IMR-90 (cell line): Measurements from ENCODE around the gene NDEL1. TPM values are rescaled to one million over a fixed set of nuclear protein-coding genes. Genes with fewer than 3 reads are reported as not detected.

ENCODE experiments used
- ATAC-seq: fragments of 200-7000 bp; cut with Tn5 transposase; 2 replicates; pipeline ENCODE4 v1.9.1; 2020; ENCODE audit warnings: low read depth, mild to moderate bottlenecking, moderate library complexity
- BruUV-seq: library from RNA; stranded (reverse); fragments of 400-500 nt; replicated peaks from 2 replicates; lab custom pipeline; 2021; lab: Mats Ljungman, UMichigan
- CTCF ChIA-PET: fragments of 300-600 bp; formaldehyde crosslinking; extraction: SDS; loops from one replicate; lab custom pipeline; 2021; ENCODE audit warnings: antibody characterized with exemption; lab: Yijun Ruan, JAX
- POLR2A ChIA-PET: fragments of 300-600 bp; sonication (Branson Sonifier 250); formaldehyde crosslinking; loops from one replicate; lab custom pipeline; 2022; ENCODE audit warnings: antibody characterized with exemption; ENCODE audit not compliant: unreplicated experiment; lab: Charles Lee
- DNase-seq: peaks from one replicate; pipeline ENCODE4 v3.0.0; 2013
- H2AFZ ChIP-seq: replicated peaks from 2 replicates; pipeline ENCODE3; 2013; ENCODE audit warnings: low read length, mild to moderate bottlenecking; ENCODE audit not compliant: poor library complexity
- H2AK5ac ChIP-seq: 2 replicates; pipeline ENCODE4 v1.6.1; 2013; ENCODE audit warnings: low read depth, low read length, inconsistent platforms
- H2AK9ac ChIP-seq: replicated peaks from 2 replicates; pipeline ENCODE3; 2013; ENCODE audit warnings: mild to moderate bottlenecking, low read depth, low read length, moderate library complexity; ENCODE audit not compliant: poor library complexity
- H2BK120ac ChIP-seq: 2 replicates; pipeline ENCODE4 v1.6.1; 2013; ENCODE audit warnings: low read depth, low read length, inconsistent platforms
- H2BK15ac ChIP-seq: 3 replicates; pipeline ENCODE4 v1.6.1; 2013; ENCODE audit warnings: low read depth, low read length, inconsistent platforms
- H2BK20ac ChIP-seq: 2 replicates; pipeline ENCODE4 v1.6.1; 2013; ENCODE audit warnings: low read depth, mild to moderate bottlenecking, inconsistent platforms, low read length, moderate library complexity
- H2BK5ac ChIP-seq: 2 replicates; pipeline ENCODE4 v1.6.1; 2013; ENCODE audit warnings: mild to moderate bottlenecking, low read depth, low read length, inconsistent platforms; ENCODE audit not compliant: poor library complexity, severe bottlenecking
- H3K14ac ChIP-seq: replicated peaks from 2 replicates; pipeline ENCODE4 v1.6.1; 2013; ENCODE audit warnings: low read depth, low read length, inconsistent platforms
- H3K18ac ChIP-seq: 2 replicates; pipeline ENCODE4 v1.6.1; 2013; ENCODE audit warnings: low read depth, low read length, control low read depth
- H3K23ac ChIP-seq: 2 replicates; pipeline ENCODE4 v1.6.1; 2013; ENCODE audit warnings: low read depth, low read length, inconsistent platforms
- H3K27ac ChIP-seq: 2 replicates; pipeline ENCODE4 v1.5.1; 2013; ENCODE audit warnings: mild to moderate bottlenecking, control low read depth, low read length; ENCODE audit not compliant: insufficient read depth
- H3K27me3 ChIP-seq: 2 replicates; pipeline ENCODE4 v1.6.1; 2013; ENCODE audit warnings: low read length; ENCODE audit not compliant: control insufficient read depth, insufficient read depth
- H3K36me3 ChIP-seq: 2 replicates; pipeline ENCODE4 v1.6.1; 2013; ENCODE audit warnings: low read length, mixed read lengths; ENCODE audit not compliant: control insufficient read depth, insufficient read depth
- H3K4ac ChIP-seq: 2 replicates; pipeline ENCODE4 v1.6.1; 2013; ENCODE audit warnings: low read depth, low read length, inconsistent platforms
- H3K4me1 ChIP-seq: 2 replicates; pipeline ENCODE4 v1.6.1; 2013; ENCODE audit warnings: low read length, mixed read lengths; ENCODE audit not compliant: control insufficient read depth, insufficient read depth
- H3K4me2 ChIP-seq: 2 replicates; pipeline ENCODE4 v1.6.1; 2013; ENCODE audit warnings: low read depth, mild to moderate bottlenecking, control low read depth, low read length, moderate library complexity
- H3K4me3 ChIP-seq: 2 replicates; pipeline ENCODE4 v1.5.1; 2013; ENCODE audit warnings: low read depth, mild to moderate bottlenecking, control low read depth, low read length, moderate library complexity; ENCODE audit not compliant: insufficient read depth
- H3K56ac ChIP-seq: 2 replicates; pipeline ENCODE4 v1.6.1; 2013; ENCODE audit warnings: low read length, inconsistent platforms; ENCODE audit not compliant: insufficient read depth; ENCODE audit errors: extremely low read depth
- H3K79me1 ChIP-seq, 2 experiments: 2 replicates each; pipeline ENCODE4 v1.6.1; 2013; ENCODE audit warnings: low read length in 2 of 2, inconsistent platforms in 1 of 2, low read depth in 1 of 2
- H3K9ac ChIP-seq: 2 replicates; pipeline ENCODE4 v1.6.1; 2013; ENCODE audit warnings: low read depth, low read length, control low read depth
- H3K9me1 ChIP-seq: 2 replicates; pipeline ENCODE4 v1.6.1; 2013; ENCODE audit warnings: low read length, inconsistent platforms; ENCODE audit not compliant: insufficient read depth
- H3K9me3 ChIP-seq: 2 replicates; pipeline ENCODE4 v1.6.1; 2013; ENCODE audit warnings: low read length; ENCODE audit not compliant: control insufficient read depth, insufficient read depth
- H4K20me1 ChIP-seq: 2 replicates; pipeline ENCODE4 v1.6.1; 2013; ENCODE audit warnings: low read length, inconsistent platforms; ENCODE audit not compliant: insufficient read depth
- H4K5ac ChIP-seq: 2 replicates; pipeline ENCODE4 v1.6.1; 2013; ENCODE audit warnings: mild to moderate bottlenecking, low read depth, low read length, control low read depth
- H4K8ac ChIP-seq, 2 experiments: 2 replicates each; pipeline ENCODE4 v1.6.1; 2013; ENCODE audit warnings: low read depth in 2 of 2, low read length in 2 of 2, control low read depth in 1 of 2, inconsistent platforms in 1 of 2
- H4K91ac ChIP-seq: 2 replicates; pipeline ENCODE4 v1.6.1; 2013; ENCODE audit warnings: low read depth, low read length, inconsistent platforms; ENCODE audit not compliant: insufficient read depth
- BHLHE40 ChIP-seq: fragments of 150-350 bp; IDR thresholded peaks from 2 replicates; pipeline ENCODE4 v1.6.1; 2016; ENCODE audit warnings: mild to moderate bottlenecking, low read depth, low read length
- CEBPB ChIP-seq: IDR thresholded peaks from 2 replicates; pipeline ENCODE4 v1.6.1; 2012; ENCODE audit warnings: low read depth, low read length, improper control_type of control experiment
- CHD1 ChIP-seq: IDR thresholded peaks from 2 replicates; pipeline ENCODE4 v1.6.1; 2012; ENCODE audit warnings: low read depth, low read length, improper control_type of control experiment
- RAD21 ChIP-seq: IDR thresholded peaks from 2 replicates; pipeline ENCODE4 v1.6.1; 2012; ENCODE audit warnings: low read length, improper control_type of control experiment
- WGBS, 2 experiments: methylation state at CpG; one replicate each; pipeline versions ENCODE4 v1.1.5 to v1.1.7; 2013; ENCODE audit warnings: missing lambda C conversion rate in 2 of 2; ENCODE audit not compliant: insufficient read length in 1 of 2; ENCODE audit errors: extremely low coverage in 2 of 2; 5-methylcytosine and 5-hydroxymethylcytosine counted together
- dilution Hi-C: fragments of 300-500 bp; cut with HindIII; formaldehyde crosslinking; loops from one replicate; pipeline ENCODE4 v1.14.3; 2018; ENCODE audit warnings: low sequenced_read_pairs; ENCODE audit not compliant: unreplicated experiment
- in situ Hi-C: fragments of 300-500 bp; cut with MboI; formaldehyde crosslinking; loops from 3 replicates; pipeline ENCODE4 v1.14.3; 2019; ENCODE audit warnings: low sequenced_read_pairs, inconsistent platforms, mixed read lengths
- intact Hi-C: fragments of 100-400 bp; cut with micrococcal nuclease; formaldehyde crosslinking; loops from 2 replicates; pipeline ENCODE4 v1.10.0; 2022
- polyA plus RNA-seq, 3 experiments: library from polyadenylated mRNA; depleted of rRNA; stranded (reverse); fragments of >200 nt; gene quantifications; 2 replicates each; pipeline ENCODE4 v1.2.3, GENCODE V29; 2012; ENCODE audit warnings: low replicate concordance in 1 of 3
- total RNA-seq: library from RNA; depleted of rRNA; stranded (reverse); fragments of >200 nt; gene quantifications from 2 replicates; pipeline ENCODE4 v1.2.3, GENCODE V29; 2012

The NDEL1 gene
- total and polyA plus RNA-seq, 2 of the 4 experiments (the other 2 are of a cell fraction): 28.9 to 95.6 TPM

- Histone ChIP-seq H2BK20ac (no peak overlapping the region), H4K20me1 (peaks cover 26% of the 10 kb centered on the region), H4K91ac (no peak overlapping the region), H3K27ac (peak overlapping the region; percentile 38; the same call in 1 of the 2 replicates), H3K18ac (no peak overlapping the region), H2AK9ac (no peak overlapping the region), H3K36me3 (peaks cover 83% of the 10 kb centered on the region), H2BK5ac (peak overlapping the region; percentile 21), H3K27me3 (no peaks in the 10 kb centered on the region), H4K5ac (no peak overlapping the region; the same call in 1 of the 2 replicates), H3K4me3 (no peak overlapping the region), H3K4me1 (peaks cover 9% of the 10 kb centered on the region), H4K8ac (no peak overlapping the region), H2BK120ac (no peak overlapping the region), H3K4me2 (no peak overlapping the region), H3K9me3 (no peaks in the 10 kb centered on the region), H3K56ac (no peak overlapping the region), H2AK5ac (no peak overlapping the region), H2AFZ (no peak overlapping the region), H3K23ac (no peak overlapping the region), H3K9me1 (0 out of 2 replicates have a peak, but pooled peaks cover 7% of the 10 kb centered on the region), H2BK15ac (no peak overlapping the region), H3K79me1 (peaks cover 9 to 37% of the 10 kb centered on the region in 2 experiments; a peak in 2 of 4 replicates), H3K14ac (no peak overlapping the region), H3K4ac (no peak overlapping the region), H3K9ac (no peak overlapping the region)
- intact Hi-C loops (no loop called here), in situ Hi-C loops (no loop called here), dilution Hi-C loops (no loop called here)
- 70% methylated on average over 2 of the region's 11 CpGs; no CpG with 5 or more reads in 1 of the 2 experiments for WGBS, 2 experiments
- ChIA-PET POLR2A (interaction anchor here (0.5 kb wide), 1 partner anchor 1000 kb away, joined by 3 read pairs; no protein-coding TSS in a partner anchor), CTCF (interaction anchor here (1.5 kb wide), 1 partner anchor 69 kb away, joined by 3 read pairs; no protein-coding TSS in a partner anchor)
- DNase-seq (peak; percentile 71), ATAC-seq (peak; percentile 71)
- peak; percentile 49 for TF ChIP-seq CEBPB
- TF ChIP-seq RAD21: no peak
- TF ChIP-seq BHLHE40: peak; percentile 88; the same call in 1 of the 2 replicates
- TF ChIP-seq CHD1: no peak
- BruUV-seq: no TSS peak
Measured at GRCh38 chr17:8479431-8479947, 43.8 kb downstream of the NDEL1 start.
